IPS DF 6.9 (cell line): Measurements from ENCODE around the gene ANKMY2.

ENCODE experiments used
- DNase-seq: peaks from one replicate; pipeline ENCODE4 v3.0.0-alpha.2; 2013; ENCODE audit warnings: low read depth, low spot score
- H3K27ac ChIP-seq: one replicate; pipeline ENCODE4 v1.5.1; 2013; ENCODE audit warnings: low read length, control low read depth
- H3K27me3 ChIP-seq: 2 replicates; pipeline ENCODE4 v1.6.1; 2013; ENCODE audit warnings: mild to moderate bottlenecking, low read length; ENCODE audit not compliant: control insufficient read depth, insufficient read depth
- H3K36me3 ChIP-seq: 2 replicates; pipeline ENCODE4 v1.6.1; 2013; ENCODE audit warnings: low read length; ENCODE audit not compliant: control insufficient read depth, insufficient read depth
- H3K4me1 ChIP-seq: 2 replicates; pipeline ENCODE4 v1.6.1; 2013; ENCODE audit warnings: low read length; ENCODE audit not compliant: control insufficient read depth, insufficient read depth
- H3K4me3 ChIP-seq: 2 replicates; pipeline ENCODE4 v1.5.1; 2013; ENCODE audit warnings: mild to moderate bottlenecking, low read length
- H3K9me3 ChIP-seq: 2 replicates; pipeline ENCODE4 v1.6.1; 2013; ENCODE audit warnings: low read length, inconsistent platforms; ENCODE audit not compliant: control insufficient read depth, insufficient read depth
- WGBS: extraction: QIAGEN DNeasy Blood & Tissue Kit; methylation state at CpG from one replicate; pipeline ENCODE4 v1.1.7; 2013; ENCODE audit warnings: mixed read lengths, missing lambda C conversion rate; ENCODE audit not compliant: insufficient read length, insufficient coverage; 5-methylcytosine and 5-hydroxymethylcytosine counted together

Gene ANKMY2

DNA sequence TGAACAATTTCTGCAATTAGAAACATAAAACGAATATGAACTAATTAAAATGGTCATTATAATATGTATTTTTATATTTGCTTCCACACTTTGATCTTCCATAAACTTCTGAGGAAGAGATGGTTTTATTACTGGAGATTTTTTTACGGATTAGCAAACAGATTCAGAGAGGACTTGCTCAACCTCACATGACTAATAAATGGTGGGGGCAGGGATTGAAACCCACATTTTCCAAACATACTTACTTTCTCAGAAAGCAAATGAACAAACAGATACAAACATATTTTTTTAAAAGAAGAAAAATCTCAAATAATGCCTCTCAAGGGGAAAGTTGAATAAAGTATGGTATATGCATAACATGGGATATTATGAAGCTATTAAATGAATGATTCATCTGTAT, 18.3 kb downstream of the ANKMY2 start:
- H3K27ac ChIP-seq: no peak overlapping the region
- no CpG with 5 or more reads among the region's 2 CpGs for WGBS
- H3K36me3 ChIP-seq: no peaks in the 10 kb centered on the region
- no peak for DNase-seq
- H3K4me1 ChIP-seq: no peaks in the 10 kb centered on the region
- H3K4me3 ChIP-seq: no peak overlapping the region
- H3K27me3 ChIP-seq: no peaks in the 10 kb centered on the region
- H3K9me3 ChIP-seq: no peaks in the 10 kb centered on the region

DNA sequence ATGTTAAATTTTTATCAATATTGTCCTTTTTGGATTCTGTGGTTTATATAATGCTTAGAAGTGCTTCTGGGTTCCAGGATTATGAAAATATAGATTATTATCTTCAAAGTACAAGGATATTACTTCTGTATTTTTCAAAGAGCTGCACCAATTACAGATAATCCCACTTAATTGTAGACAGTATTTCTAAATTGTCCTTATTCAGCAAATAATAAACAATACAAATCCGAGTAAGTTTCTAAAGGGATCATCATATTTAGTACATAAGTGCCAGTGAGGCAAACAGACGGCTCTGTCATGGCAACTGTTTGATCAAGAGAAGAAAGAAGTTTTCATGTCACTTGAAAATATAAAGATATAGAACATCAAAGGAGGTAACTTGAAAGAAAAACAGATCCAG, 19.2 kb downstream of the ANKMY2 start:
- H3K9me3 ChIP-seq: no peaks in the 10 kb centered on the region
- H3K27ac ChIP-seq: no peak overlapping the region
- H3K4me3 ChIP-seq: no peak overlapping the region
- no peaks in the 10 kb centered on the region for H3K4me1 ChIP-seq
- no peaks in the 10 kb centered on the region for H3K27me3 ChIP-seq
- no peaks in the 10 kb centered on the region for H3K36me3 ChIP-seq
- DNase-seq: no peak
- WGBS: no CpG with 5 or more reads among the region's 2 CpGs

GRCh38 chr7:16619979-16620408, 25.6 kb downstream of the ANKMY2 start:
- no peaks in the 10 kb centered on the region; the same call in 1 of the 2 replicates for H3K36me3 ChIP-seq
- H3K27ac ChIP-seq: no peak overlapping the region
- WGBS: no CpG with 5 or more reads among the region's 2 CpGs

DNA sequence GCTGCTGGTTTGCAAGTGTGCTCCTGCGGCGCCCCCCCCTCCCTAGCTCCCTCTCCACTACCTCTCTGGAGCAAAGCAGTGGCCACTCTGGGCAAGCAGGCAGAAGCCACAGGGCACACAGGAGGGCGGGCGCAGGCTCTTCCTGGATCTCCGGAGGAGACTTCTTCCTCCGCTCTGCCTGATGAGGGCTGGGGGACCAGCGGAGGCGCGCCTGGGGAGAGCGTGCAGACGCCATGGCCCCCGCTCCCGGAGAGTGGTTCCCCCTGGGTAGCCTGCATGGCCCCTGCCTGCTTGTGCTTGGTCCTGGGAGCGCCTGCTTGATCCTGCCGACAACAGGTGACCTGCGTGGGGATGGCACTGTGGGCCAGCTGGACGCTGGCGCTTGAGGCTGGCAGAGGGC, 29.0 kb downstream of the ANKMY2 start:
- no peak overlapping the region for H3K27ac ChIP-seq
- no CpG with 5 or more reads among the region's 18 CpGs for WGBS

More at GRCh38 chr7:16619979-16620408, 25.6 kb downstream of the ANKMY2 start:
- Histone ChIP-seq H3K4me3 (no peak overlapping the region), H3K9me3 (no peaks in the 10 kb centered on the region), H3K27me3 (no peaks in the 10 kb centered on the region), H3K4me1 (0 out of 2 replicates have a peak, but pooled peaks cover 2% of the 10 kb centered on the region)
- no peak for DNase-seq

GRCh38 chr7:16616122-16616521, 29.4 kb downstream of the ANKMY2 start:
- H3K9me3 ChIP-seq: no peaks in the 10 kb centered on the region
- H3K4me1 ChIP-seq: 0 out of 2 replicates have a peak, but pooled peaks cover 2% of the 10 kb centered on the region
- H3K4me3 ChIP-seq: no peak overlapping the region
- WGBS: no CpG with 5 or more reads among the region's 4 CpGs
- no peaks in the 10 kb centered on the region for H3K27me3 ChIP-seq
- H3K36me3 ChIP-seq: no peaks in the 10 kb centered on the region; the same call in 1 of the 2 replicates
- no peak overlapping the region for H3K27ac ChIP-seq
- no peak for DNase-seq

More for the DNA sequence above, 29.0 kb downstream of the ANKMY2 start:
- Histone ChIP-seq H3K27me3 (no peaks in the 10 kb centered on the region), H3K9me3 (no peaks in the 10 kb centered on the region), H3K4me1 (0 out of 2 replicates have a peak, but pooled peaks cover 2% of the 10 kb centered on the region), H3K4me3 (no peak overlapping the region), H3K36me3 (no peaks in the 10 kb centered on the region; the same call in 1 of the 2 replicates)
- DNase-seq: no peak

- Histone ChIP-seq H3K27me3 (no peaks in the 10 kb centered on the region), H3K27ac (no peak overlapping the region), H3K36me3 (no peaks in the 10 kb centered on the region; the same call in 1 of the 2 replicates), H3K4me3 (no peak overlapping the region), H3K4me1 (0 out of 2 replicates have a peak, but pooled peaks cover 2% of the 10 kb centered on the region), H3K9me3 (no peaks in the 10 kb centered on the region)
- DNase-seq: no peak
- no CpG with 5 or more reads among the region's 5 CpGs for WGBS
Observed at GRCh38 chr7:16615228-16615627, 30.3 kb downstream of the ANKMY2 start.

GRCh38 chr7:16611711-16612110, 33.8 kb downstream of the ANKMY2 start:
- no peak for DNase-seq
- Histone ChIP-seq H3K27me3 (no peaks in the 10 kb centered on the region), H3K27ac (no peak overlapping the region), H3K4me3 (no peak overlapping the region), H3K36me3 (no peaks in the 10 kb centered on the region; the same call in 1 of the 2 replicates), H3K4me1 (0 out of 2 replicates have a peak, but pooled peaks cover under 1% of the 10 kb centered on the region), H3K9me3 (no peaks in the 10 kb centered on the region)
- WGBS: no CpG with 5 or more reads among the region's 2 CpGs

- Histone ChIP-seq H3K36me3 (no peaks in the 10 kb centered on the region; the same call in 1 of the 2 replicates), H3K4me3 (no peak overlapping the region), H3K4me1 (no peaks in the 10 kb centered on the region), H3K27me3 (no peaks in the 10 kb centered on the region), H3K27ac (no peak overlapping the region), H3K9me3 (no peaks in the 10 kb centered on the region)
- DNase-seq: no peak
- no CpG with 5 or more reads among the region's 4 CpGs for WGBS
Observed at GRCh38 chr7:16609842-16610450, 35.6 kb downstream of the ANKMY2 start.

DNA sequence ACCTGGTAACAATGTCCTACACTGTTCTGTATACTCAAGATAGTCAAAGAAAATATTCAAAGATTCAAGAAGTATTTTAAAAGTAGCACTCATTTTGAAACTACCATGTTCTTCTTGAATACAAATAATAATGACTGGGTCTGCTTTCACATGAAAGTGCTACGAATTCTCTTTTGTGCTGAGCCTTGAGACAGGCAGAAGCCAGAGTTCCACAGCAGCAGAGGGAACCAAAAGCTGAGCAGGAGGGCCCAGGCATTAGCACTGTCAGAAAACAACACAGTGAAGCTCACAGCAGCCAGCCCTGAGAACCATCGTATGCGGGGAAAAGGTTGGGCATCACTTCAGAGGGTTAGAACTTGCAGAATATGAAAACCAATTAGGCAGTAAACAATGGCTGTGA, 38.9 kb downstream of the ANKMY2 start:
- no peaks in the 10 kb centered on the region for H3K27me3 ChIP-seq
- WGBS: no CpG with 5 or more reads among the region's 3 CpGs
- no peaks in the 10 kb centered on the region for H3K4me1 ChIP-seq
- H3K36me3 ChIP-seq: no peaks in the 10 kb centered on the region
- no peak overlapping the region for H3K27ac ChIP-seq
- H3K4me3 ChIP-seq: no peak overlapping the region
- DNase-seq: no peak
- no peaks in the 10 kb centered on the region for H3K9me3 ChIP-seq

- Histone ChIP-seq H3K27ac (no peak overlapping the region), H3K4me3 (no peak overlapping the region), H3K27me3 (no peaks in the 10 kb centered on the region), H3K4me1 (no peaks in the 10 kb centered on the region), H3K9me3 (no peaks in the 10 kb centered on the region), H3K36me3 (no peaks in the 10 kb centered on the region)
- WGBS: no CpG with 5 or more reads among the region's 3 CpGs
- no peak for DNase-seq
Observed at GRCh38 chr7:16604054-16604453, 41.5 kb downstream of the ANKMY2 start.

DNA sequence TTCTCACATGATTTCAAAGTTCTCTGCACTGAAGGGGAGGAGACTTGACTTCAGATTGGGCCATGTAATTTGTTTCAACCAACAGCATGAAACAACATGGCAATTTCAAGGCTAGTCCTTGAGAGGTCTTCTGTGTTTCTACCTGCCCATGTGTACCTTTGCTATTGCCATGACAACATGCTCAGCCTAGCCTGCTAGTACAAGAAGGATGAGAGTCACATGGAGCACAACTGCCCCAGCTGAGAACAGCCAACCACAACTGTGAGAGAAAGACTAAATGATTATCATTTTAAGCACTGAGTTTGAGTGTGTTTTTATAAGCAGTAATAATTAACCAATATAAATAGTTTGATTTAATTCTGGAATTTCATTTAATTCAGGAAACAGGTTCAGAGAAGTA, 41.9 kb downstream of the ANKMY2 start:
- Histone ChIP-seq H3K27ac (no peak overlapping the region), H3K4me3 (no peak overlapping the region), H3K27me3 (no peaks in the 10 kb centered on the region), H3K4me1 (no peaks in the 10 kb centered on the region), H3K9me3 (no peaks in the 10 kb centered on the region), H3K36me3 (no peaks in the 10 kb centered on the region)
- DNase-seq: no peak
